Anterior cingulate cortex (tissue), 58 donors: Measurements from ENCODE around the gene MLH3.

Experiments
- DNase-seq, 58 donors: peaks; one replicate each; lab custom pipeline; 2025; lab: John Stamatoyannopoulos, UW

MLH3 gene

GRCh38 chr14:74988993-74989392 is 62.3 kb downstream of the MLH3 start:
- DNase-seq: no peak

DNA sequence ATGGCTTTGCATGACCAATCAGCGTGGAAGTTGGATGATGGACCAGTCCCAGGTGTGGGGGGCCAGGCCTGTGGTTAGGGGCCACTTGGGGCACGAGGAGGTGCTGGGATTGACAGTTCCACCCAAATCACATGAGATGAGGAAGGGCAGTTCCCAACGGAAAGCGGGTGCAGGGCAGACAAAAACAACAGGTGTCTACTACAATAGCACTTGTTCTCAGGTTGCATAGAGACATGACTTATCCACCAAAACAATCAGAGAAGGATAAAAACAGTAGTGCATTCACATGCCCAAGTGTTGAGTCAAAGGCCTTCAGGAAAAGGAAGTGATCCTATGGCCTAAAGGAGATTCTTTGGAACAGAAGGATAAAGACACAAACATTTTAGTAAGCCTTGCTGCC is 63.1 kb downstream of the MLH3 start:
- DNase-seq: no peak

GRCh38 chr14:74985806-74986205 is 65.5 kb downstream of the MLH3 start:
- no peak for DNase-seq

GRCh38 chr14:74985028-74985310 is 66.3 kb downstream of the MLH3 start:
- no peak for DNase-seq

GRCh38 chr14:74984236-74985027 is 66.8 kb downstream of the MLH3 start:
- DNase-seq: no peak

DNA sequence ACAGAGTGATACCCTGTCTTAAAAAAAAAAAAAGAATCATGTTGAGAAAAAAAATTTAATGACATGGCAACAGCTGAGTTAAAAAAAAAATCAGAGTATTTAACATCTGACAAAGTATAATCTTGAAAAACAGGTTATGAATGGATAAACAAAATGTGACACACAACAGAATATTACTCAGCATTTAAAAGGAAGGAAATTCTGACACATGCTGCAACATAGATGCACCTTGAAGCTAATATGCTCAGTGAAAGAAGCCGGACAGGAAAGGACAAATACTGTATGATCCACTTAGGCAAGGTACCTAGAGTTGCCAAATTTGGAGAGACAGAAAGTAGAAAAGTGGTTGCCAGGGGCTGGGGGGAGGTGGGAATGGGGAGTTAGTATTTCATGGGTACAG is 67.9 kb downstream of the MLH3 start:
- DNase-seq: no peak

DNA sequence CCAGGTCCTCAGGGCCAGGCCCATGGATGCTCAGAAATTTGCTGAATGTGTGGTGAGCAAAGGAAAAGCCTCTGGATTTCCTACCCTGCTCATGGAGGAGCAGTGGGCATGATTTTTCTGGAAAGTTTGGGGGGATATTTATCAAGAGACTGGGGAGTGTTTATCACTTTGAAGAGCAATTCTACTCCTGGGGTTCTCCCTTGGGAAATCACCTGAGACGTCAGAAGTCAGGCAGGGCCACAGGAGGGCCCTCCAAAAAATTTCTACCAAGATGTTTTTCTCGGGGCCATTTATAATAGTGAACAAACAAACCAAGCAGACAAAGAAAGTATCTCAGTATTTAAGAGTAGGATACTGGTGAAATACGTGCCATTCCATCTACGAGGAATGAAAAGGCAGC is 68.6 kb downstream of the MLH3 start:
- DNase-seq: no peak

GRCh38 chr14:74981833-74982232 is 69.4 kb downstream of the MLH3 start:
- DNase-seq: no peak

DNA sequence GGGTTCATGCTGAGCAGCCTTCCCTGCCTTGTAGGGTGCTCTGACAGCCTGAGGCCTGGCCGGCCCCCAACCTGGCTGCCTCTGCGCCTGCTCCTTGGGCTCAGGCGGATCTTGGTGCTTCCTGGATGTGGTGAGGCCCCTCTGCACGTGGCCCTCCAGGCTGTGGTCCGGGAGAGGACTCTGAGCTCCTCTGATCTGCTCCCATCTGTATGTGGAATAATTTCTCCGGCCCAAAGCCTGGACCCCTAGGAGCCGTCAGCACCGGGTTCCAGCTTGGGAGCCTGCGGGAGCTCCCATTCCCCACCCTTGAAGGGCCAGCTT is 69.8 kb downstream of the MLH3 start:
- no peak for DNase-seq

DNA sequence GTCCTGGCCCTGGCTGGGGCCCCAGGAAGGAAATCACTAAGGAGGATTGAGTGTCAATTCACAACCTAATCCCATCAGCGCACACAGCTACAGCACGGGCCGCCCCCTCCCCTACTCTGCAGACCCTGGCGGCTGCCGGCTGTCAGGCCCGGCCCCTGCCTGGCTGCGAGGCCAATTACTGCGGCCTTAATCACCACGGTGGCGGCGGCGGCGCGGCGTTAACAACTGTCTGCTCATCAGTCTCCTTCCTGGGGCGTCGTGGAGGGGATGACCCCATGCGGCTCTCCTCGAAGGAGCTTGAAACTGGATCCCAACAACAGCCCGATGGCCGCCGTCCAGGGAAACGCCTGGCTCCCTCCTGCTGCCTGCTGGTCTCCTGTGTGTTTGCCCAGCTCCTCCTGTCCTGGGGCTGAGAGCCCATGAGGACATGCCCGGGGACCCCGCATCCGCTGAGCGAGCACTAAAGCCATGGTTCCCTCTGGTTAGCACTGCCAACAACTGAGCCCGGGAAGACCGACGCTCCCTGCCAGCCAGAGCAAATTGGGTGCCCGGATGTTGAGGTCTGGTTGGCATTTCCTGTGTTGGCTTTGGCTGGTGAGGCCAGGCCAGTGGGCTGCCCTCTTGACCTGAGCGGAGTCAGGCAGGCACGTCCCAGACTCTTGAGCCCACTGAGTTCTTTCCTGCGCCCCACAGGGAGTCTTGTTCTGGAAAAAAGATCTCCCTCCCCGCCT is 70.4 kb downstream of the MLH3 start:
- DNase-seq: no peak

- DNase-seq: no peak
Observed at GRCh38 chr14:74980398-74980730, 70.9 kb downstream of the MLH3 start.

DNA sequence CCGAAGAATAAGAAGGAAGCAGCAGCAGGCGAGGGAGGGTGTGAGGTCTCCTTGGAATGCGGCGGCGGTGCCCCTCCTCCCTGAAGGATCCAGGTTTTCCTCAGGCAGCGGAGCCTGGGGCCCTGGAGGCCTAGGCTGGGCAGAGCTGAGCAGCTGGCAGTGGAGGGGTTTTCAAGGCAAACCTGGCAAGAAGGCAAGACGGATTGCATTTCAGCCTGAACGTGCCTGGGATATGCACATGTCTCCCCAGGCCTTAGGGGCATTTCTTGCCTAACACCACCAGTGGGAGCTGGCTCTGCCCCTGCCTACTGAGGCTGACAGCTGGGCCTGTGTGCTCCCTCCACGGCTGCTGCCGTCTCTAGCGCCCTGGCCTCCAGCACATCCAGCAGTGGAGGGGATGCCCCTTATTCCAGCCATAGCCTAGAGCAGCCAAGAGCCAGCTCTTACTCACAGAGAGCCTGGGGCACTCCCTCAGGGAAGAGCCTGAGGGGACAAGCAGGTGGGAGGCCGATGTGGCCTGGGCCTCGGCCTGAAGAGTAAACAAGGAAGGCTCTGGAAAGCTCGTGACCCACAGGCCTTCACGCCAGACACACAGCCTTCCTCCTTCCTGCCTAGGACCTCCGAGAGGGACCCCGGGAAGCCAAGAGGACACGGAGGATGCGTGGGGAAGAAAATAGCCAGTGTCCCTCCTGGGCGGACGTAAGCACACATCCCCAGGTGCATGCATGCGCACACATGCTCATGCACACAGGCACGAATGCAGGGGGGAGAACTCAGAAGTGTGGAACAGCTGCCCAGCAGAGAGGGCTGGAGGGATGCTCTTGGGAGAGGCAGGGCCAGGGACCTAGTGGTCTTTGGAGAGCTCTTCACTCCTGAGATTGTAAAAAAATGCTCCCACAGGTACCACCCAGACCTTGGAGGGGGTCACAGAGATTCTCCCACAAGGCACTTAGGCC is 71.5 kb downstream of the MLH3 start:
- no peak for DNase-seq

- DNase-seq: no peak
Observed at GRCh38 chr14:74979029-74979428, 72.2 kb downstream of the MLH3 start.

GRCh38 chr14:74978416-74978947 is 72.8 kb downstream of the MLH3 start:
- no peak for DNase-seq

GRCh38 chr14:74977901-74978385 is 73.3 kb downstream of the MLH3 start:
- DNase-seq: no peak

DNA sequence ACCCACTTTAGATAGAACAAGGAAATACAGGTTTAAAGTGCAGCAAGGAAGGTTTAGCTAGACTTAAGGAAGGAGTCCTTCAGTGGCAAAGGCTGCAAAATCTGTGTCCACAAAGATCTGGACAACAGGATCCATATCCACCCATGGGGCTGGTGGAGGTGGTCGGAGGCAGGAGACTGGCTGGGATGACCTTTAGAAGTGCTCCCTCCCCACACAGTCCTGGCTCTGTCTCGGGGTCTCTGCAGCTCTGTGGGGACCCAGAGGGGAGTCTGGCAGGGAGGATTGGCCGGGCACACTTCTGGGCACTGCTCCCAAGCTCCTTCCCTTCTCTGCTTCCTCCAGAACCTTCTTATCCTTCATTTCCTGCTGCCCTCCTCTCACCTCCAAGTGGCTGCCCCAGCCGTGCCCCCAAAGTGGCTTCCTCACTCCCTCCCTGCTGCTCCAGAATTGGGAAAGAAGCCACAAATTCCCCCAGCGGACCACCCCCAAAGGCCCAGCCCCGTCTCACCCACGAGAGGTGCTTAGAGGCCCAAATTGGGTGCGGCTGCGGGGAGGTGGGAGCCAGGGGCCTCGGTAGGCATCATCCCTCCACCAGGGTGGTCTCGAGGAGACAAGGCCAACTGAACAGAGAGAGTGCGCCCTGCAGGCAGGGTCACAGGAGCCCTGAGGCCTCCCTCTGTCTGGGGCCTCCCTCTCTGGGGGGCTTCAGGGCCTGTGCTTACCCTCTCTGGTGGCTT is 73.9 kb downstream of the MLH3 start:
- DNase-seq: no peak

DNA sequence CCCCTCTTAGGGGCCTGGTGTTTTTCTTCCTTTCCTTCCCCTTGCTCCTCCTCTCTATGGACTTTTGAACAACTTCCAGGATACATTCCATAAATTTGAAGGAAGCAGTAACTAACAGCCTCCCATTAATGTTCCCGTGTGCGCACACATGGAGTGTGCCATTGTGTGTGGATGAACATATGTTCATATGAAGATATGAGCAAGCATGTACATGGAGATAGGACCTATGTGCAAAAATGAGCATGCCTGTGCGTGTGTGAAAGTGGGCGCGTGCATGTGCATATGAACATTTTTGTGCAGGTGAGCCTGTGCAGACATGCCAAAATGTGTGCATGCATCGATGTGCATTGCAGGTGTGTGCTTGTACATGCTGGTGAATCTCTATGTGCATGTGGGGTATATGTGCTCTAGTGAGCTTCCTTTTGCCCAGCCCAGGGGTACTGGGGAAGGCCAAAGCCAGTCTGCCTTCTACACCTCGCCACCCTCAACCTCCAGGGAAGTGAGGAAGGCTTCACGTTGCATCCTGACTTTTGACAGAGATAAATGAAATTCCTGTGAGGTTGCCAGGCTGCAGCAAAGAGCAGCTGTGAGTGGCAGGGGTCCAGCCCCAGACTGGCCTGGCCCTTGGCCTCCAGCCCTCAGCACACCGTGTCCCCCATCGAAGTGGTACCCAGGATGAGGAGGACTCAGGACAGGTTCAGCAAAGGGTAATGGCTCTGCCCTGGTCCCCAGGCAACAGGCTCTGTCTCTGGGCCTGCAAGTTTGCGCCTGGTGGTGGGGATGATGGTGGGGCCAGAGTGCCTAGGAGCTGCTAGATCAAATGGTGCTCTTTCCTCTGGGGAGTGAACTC is 74.8 kb downstream of the MLH3 start:
- no peak for DNase-seq

DNA sequence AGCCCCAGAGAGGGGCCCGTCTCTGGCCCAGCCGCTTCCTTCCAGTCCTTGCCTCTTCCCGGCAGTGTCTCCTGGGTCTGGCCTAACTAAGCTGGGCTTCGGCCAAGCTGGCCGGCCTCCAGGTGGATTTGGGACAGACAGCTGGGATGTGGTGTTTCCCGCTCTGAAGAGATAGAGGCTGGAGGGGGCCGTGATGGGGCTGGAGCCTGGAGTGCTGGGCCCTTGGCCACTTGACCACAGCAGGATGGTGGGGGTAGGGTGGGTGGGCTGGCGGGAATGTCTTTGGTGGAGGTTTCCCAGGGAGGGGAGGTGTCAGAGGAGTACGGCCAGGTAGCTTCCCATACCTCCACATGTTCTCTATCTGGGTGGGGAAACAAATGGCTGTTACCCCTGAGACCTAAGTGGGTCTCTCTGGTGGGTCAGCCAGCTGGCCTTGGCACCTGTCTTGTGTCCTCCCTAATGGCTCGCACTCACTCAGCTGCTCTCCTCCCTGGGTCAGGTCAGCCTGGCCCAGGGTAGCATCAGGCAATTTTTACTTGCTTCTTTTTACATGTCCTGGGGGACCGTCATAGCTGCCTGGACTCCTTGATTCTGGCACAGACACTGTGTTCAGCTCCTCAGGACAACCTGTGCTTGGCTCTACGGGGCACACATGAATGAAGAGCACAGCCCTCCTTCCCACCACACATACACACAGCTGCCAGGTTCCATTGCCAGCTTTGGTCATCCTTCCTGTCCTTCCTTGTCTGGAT is 76.0 kb downstream of the MLH3 start:
- DNase-seq: peak in 1 of 58 donors; percentile 20
